HG03097 (cell line): ENCODE data around the gene SLC4A1.

ENCODE experiments used
- ATAC-seq: cut with Tn5 transposase; IDR thresholded peaks from one replicate; pipeline ENCODE4 v1.9.1; 2021; ENCODE audit not compliant: unreplicated experiment, low FRiP score

Gene SLC4A1

DNA sequence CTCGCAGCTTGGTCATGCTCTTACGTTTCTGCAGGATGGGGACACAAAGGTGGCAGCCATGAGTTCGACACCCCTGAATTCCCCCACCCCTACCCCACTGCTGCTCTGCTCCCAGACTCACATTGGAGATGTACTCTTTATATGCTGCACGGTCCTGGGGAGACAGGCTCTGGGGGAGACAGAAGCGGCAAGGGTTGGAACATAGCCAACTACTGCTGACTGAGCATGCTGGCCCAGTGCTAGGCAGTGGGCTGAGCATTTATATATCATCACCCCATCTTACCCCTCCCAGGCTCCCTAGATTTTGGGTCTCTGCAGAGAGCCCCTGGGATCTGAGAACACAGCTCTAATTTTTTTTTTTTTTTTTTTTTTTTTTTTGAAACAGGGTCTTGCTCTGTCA is 60.2 kb downstream of the SLC4A1 start:
- ATAC-seq: no peak

DNA sequence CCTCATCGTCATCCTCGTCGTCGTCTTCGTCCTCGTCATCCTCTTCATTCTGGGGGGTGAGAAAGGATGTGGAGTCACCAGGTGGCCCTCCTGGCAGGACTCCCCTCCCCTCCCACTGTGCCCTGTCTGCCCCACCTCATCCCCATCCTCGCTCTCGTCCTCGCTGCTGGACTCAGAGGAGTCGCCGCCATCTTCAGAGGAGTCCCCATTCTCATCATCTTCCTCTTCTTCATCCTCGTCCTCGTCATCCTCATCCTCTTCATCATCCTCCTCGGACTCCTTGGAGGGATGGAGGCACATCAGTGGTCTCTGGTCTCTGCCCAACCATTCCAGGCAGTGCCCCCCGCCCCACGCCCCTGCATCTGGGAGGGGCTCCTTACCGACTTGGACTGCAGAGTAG is 60.6 kb downstream of the SLC4A1 start:
- ATAC-seq: no peak

DNA sequence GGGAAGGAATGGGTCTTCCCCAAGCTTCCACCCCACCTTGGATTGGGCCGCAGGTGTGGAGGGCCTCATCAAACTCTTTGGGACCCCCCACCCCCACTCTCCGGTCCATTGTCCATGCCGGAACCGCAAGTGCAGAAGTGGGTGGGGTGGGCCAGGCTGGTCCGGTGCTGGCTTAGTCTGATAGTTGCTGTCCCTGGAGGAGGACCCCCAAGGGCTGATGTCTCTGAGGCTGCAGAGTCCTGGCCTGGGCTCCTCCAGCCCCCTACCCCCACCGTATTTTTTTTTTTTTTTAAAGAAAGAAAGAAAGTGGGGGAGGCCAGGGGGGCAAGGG is 61.1 kb downstream of the SLC4A1 start:
- ATAC-seq: no peak

DNA sequence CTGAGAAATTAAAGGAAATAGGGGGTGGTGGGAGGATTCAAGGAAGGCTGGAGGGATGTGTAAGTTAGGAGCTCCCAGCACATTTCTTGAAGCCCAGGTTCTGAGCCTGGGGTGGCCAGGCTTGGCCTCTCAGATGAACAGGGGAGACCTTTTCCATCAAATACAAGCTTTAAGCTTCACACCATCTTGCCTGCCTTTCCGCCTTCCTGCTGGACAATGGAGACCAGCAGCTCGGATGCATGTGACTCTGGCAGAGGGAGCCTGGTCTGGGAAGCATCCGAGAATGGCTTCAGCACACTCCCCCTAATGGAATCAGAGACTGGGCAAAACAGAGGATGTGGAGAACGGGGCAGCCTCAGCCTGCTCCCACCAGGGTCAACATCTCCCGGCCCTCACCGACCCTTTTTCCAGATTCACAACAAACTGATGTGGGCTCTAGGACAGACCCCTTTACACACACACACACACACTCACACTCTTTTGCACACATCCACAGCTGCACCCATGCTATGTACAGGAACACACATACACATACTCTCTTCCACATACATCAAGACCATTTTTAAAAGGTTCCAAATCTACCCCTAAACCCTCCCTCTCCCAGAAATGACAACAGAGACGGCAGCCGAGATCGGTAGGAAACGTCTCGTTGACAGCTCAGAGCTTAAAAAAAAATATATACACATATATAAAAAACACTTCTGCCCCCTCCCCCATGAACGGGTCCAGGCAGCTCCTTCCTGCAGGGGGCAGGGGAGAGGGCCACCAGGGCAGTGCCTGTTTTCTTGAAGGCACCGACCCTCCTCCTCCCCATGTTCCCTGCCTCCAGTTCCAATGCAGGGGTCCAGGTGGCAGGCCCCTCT is 61.7 kb downstream of the SLC4A1 start:
- no peak for ATAC-seq

DNA sequence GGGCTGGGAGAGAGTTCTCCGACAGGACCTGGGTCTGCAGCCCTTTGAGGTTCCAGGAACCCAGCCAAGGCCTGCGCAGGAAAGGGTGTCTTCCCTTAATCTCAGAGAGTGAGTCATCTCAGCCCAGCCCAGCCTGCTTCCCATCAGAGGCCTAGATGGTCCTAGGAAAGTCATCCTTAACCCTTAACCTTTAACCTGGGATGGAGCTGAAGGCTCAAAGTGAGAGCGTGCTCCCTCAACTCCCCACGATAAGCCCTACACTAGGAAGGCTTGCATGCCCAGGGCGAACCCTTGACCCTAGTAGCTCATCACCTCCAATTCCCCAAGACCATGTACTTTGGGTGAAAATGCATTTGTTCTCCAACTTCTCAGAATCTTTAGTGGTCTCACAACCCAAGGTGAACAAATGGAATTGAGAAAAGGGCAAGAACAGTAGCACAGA is 63.5 kb downstream of the SLC4A1 start:
- no peak for ATAC-seq

DNA sequence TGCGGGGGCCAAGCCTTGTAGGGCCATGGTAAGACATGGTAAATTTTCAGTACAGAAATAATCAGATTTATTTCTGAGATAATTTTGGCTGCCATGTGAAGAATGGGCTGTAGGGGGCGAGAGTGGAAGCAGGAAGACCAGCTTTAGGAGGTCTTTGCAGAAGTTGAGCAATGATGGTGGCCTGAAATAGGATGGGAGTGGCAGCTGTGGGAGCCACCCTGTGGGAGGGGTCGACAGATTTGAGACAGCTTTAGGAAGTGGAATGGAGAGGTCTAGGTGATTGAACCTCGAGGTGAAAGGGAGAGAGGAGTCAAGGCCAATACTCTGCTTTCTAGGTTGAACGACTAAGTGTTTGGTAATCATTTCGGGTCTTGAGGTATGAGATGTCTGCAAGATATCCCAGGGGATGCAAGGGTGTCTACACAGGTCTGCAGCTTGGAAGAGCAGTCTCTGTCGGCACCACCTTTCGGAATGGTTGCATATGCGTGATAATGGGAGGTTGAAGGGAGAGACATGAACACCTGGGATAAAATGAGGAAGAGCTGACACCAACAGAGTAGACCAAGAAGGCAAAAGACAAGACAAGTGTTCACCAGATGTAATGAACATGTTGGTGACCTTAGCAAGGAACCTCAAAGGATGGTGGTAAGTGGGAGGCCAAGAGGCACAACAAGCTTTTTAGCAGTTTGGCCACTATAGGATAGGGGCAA is 64.0 kb downstream of the SLC4A1 start:
- ATAC-seq: no peak

DNA sequence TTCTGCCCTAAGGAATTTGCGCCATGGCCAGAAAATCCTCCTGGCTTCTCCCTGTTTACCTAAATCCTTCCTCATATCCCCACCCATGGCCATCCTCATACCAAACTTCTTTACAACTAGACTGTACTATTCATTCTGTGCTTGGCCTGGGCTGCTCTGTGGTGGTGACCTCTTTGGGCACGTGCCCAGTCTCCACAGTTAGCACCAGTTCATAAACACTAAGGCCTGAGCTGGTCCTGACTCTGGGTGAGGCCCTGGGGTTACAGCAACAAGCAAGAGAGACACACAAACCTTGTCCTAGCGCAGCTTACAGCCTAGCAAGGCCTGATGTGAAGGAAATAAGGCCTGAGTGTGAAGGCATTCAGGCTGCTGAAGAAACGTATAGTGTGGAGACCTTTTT is 65.2 kb downstream of the SLC4A1 start:
- ATAC-seq: no peak

DNA sequence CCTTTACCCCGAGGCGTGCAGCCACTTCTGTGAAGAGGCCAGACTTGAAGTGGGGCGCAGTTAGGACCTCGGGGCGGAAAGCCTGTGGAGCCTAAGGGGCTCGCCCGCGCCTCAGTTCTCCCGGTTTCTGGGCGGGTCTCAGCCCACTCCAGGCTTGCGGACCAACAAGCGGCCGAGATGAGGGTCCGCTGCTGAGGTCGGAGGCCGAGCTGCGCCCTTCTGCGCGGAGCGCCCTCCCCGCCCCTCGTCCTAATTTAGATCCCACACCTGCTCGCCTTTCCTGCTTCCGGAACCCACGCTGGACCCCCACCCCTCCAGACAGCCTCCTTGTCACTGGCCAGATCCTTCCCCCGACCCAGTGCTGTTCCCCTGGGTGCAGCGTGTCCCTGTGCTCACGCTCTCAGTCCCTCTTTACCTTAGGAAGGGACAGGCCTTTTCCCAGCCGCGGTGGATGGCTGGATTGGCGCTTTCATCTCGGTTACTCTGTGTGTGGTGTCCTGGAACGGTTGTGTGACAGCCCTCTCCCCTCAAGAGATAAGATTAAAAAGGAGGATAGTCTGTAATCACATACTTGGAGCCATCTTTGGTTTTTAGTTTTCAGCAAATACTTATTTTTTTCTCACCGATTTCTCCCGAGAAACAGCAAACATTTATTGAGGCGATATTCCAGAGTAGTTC is 67.3 kb downstream of the SLC4A1 start:
- no peak for ATAC-seq

DNA sequence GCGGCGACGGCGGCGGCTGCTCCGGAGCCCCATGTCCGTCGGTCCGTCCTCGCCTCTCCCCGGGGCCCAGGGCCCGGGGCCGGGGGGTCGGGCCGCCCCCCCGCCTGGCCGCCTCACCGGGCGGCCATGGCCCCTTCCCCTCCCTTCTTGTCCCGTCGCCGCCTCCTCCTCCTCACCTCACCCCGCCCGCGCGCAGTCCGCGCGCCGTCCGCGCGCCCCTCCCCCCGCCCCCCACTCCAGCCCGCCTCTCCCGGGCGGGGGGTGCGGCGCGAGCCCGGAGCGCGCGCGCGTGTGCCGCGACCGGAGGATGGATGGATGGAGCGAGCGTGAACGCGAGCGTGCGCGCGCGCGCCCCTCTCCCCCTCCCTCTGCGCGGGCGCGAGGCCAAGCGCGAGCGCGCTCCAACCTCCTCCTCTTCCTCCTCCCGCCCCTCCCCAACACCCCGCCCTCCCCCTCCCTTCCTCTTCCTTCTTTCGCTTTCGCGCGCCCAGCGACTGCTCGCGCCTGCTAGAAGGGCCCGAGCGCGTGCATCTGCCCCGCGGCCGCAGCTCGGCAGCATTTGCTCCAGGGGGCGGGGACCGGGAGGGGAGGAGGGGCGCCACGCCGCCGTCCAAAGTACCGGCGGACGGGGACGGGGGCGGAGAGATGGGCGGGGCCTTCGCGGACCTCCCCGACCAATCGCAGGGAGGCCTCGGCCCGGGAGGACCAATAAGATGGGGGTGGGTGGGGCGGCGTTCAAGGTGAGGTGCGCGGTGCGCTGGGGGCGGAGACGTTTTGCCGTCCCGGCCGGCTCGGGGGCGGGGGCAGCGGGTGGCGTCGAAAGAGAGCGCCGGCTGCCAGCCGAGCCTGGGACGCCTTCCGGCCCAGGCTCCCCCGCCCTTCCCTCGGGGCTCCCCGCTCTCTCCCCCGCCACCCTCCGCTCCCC is 68.1 kb downstream of the SLC4A1 start, which contains the start of gene ATXN7L3:
Gene ATXN7L3, minus strand, starts transcription at position 332 of the 925 bp plus-strand sequence. CDS start 1,814 bp downstream, outside the sequence.
- peak; percentile 57 for ATAC-seq

DNA sequence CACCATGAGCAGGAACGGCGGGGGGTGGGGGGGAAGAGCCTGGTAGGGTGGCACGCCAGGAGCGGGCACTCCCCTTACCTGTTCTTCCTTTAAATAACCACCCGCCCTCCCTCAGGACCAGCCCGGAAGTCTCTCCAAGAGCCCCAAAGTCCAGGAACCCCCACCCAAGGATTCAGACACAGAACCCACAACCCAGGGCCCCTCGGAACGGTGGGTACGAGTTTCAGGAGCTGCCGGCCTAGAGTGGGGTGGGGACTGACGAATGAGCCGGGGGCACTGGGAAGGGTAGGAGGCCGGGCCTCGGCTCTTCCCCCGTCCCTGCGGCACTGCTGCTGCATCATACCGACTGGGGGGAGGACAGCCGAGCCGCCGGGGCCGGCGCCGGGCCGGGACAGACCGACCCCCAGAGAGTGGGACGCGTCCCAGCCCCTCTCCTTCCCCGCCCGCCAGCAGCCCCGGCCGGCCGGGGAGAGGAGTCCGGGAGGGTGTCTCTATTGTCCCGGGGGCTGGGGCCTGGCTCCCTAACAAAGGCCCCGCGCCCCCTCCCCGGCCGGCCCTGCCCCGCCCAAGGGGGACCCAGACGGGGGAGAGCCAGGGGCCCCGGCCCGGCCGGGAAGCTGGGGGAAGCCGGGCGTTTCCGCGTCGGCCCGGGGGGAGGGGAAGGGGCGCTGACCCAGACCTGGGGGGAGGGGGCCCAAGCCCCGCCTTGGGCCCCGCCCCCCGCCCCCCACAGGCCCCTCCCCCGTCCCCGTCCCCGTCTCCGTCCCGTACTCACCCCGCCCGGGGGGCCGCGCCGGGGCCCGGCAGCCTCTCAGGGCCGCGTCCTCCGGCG is 69.0 kb downstream of the SLC4A1 start:
- peak; percentile 19 for ATAC-seq
